Epidermal melanocyte (primary cell): Measurements from ENCODE around the gene HVCN1.

Experiments used
- DNase-seq: peaks from one replicate; pipeline ENCODE4 v3.0.0; 2011; ENCODE audit warnings: low spot score; ENCODE audit not compliant: insufficient read length

Gene HVCN1

GRCh38 chr12:110619534-110619953 is 69.4 kb downstream of the HVCN1 start:
- DNase-seq, result no peak

DNA sequence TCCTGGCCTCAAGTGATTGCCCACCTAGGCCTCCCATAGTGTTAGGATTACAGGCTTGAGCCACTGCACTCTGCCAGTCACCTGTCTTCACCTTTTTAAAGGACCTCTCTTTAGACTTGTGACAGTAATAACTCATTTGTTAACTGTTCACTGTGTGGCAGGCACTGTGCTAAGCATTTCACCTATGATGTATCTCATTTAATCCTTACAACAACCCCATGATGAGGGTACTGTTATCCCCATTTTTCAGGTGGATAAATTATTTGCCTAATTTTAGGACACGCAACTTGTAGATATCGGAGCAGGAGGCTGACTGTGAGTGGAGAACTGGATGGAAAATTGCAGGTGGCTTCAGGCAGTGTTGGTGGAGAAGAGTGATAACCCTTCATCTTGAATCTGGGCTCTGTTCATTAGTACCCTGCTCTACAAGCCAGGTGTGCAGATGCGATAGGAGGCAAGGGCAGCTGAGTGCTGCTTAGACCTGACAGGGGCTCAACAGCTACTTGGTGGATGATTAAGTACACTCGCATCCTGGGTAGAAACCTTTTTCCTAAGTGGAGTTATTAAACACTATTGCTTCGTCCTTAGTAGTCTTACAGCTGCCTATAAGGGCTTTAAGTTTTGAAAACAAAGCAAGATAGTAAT is 72.3 kb downstream of the HVCN1 start:
- no peak for DNase-seq

GRCh38 chr12:110615171-110615570 is 73.7 kb downstream of the HVCN1 start:
- no peak for DNase-seq

DNA sequence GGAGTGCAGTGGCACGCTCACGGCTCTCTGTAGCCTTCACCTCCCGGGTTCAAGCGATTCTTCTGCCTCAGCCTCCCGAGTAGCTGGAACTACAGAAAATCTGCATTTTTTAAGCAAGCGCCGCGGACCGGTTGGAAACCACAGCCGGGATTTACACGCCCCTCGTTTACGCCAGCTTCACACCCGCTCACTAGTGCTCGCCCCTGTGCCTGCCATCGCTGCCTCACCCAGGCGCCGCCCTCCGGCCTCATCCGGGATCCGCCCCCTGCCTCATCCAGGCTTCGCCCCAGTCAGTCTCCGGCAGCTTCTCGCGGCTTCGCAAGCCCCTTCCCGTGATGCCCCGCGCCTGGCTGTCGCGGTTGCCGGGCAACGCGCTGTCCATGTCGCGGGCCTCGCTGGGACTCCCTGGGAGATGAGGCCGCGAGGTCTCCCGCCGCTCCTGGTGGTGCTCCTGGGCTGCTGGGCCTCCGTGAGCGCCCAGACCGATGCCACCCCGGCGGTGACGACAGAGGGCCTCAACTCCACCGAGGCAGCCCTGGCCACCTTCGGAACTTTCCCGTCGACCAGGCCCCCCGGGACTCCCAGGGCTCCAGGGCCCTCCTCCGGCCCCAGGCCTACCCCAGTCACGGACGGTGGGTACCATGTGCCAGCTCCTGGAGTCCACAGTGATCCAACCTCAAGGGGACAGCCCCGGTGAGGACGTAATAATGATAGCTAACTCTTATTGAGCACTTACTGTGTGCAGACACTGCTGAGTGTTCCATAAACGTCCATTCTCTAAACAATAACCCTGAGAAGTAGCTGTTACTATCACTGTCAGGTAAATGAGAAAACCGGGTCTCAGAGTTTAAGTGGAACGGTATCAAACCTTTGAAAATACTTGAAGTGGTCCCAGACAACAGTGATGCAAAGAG is 74.9 kb downstream of the HVCN1 start, which contains the start of gene TCTN1:
Gene TCTN1 (plus strand): TSS at position 359 of the 914 bp plus-strand sequence. CDS start 54 bp downstream, at position 413.
- peak; percentile 97 for DNase-seq

GRCh38 chr12:110613071-110613770 is 75.7 kb downstream of the HVCN1 start:
- no peak for DNase-seq

- no peak for DNase-seq
These were observed 82.7 kb downstream of the HVCN1 start for GRCh38 chr12:110606253-110606611.

GRCh38 chr12:110602085-110602814 is 86.7 kb downstream of the HVCN1 start:
- DNase-seq, result peak; percentile 59

- DNase-seq, result peak; percentile 48
These were observed 88.7 kb downstream of the HVCN1 start for GRCh38 chr12:110600254-110600653.

- no peak for DNase-seq
These were observed 89.6 kb downstream of the HVCN1 start for GRCh38 chr12:110599334-110599733.
